Lung (tissue), 13 donors: Measurements from ENCODE around the gene RPP25L. TPM values are rescaled to one million over a fixed set of nuclear protein-coding genes. Genes with fewer than 3 reads are reported as not detected.
A peak's percentile ranks its signal among the peaks of the same experiment; 100 is the strongest.

Experiments
- ATAC-seq: fragments of 200-7000 bp; cut with Tn5 transposase; one replicate; pipeline ENCODE4 v1.9.1; 2020; ENCODE audit warnings: moderate number of reproducible peaks; ENCODE audit not compliant: insufficient read depth, low FRiP score
- DNase-seq, 3 donors: peaks; one replicate each; pipeline ENCODE4 v3.0.0-alpha.2; 2013 to 2017
- H3K27ac ChIP-seq, 2 donors: one replicate each; pipeline ENCODE4 v1.5.1; 2013; ENCODE audit warnings: mild to moderate bottlenecking in 2 of 2, moderate library complexity in 2 of 2, control low read depth in 1 of 2, inconsistent platforms in 1 of 2, low read depth in 1 of 2, low read length in 1 of 2
- H3K27me3 ChIP-seq, 3 donors: one replicate each; pipeline ENCODE4 v1.5.1; 2013; ENCODE audit warnings: low read length in 2 of 3; ENCODE audit not compliant: control insufficient read depth in 3 of 3, insufficient read depth in 3 of 3
- H3K36me3 ChIP-seq, 4 donors: one replicate each; pipeline ENCODE4 v1.5.1; 2013; ENCODE audit warnings: low read length in 4 of 4, mild to moderate bottlenecking in 1 of 4, moderate library complexity in 1 of 4; ENCODE audit not compliant: control insufficient read depth in 4 of 4, insufficient read depth in 4 of 4
- H3K4me1 ChIP-seq, 5 donors: one replicate each; pipeline ENCODE4 v1.5.1; 2013; ENCODE audit warnings: low read length in 5 of 5, mild to moderate bottlenecking in 2 of 5, moderate library complexity in 1 of 5; ENCODE audit not compliant: control insufficient read depth in 5 of 5, insufficient read depth in 5 of 5
- H3K4me3 ChIP-seq: one replicate; pipeline ENCODE4 v1.5.1; 2013; ENCODE audit warnings: mild to moderate bottlenecking, control low read depth, moderate library complexity
- H3K9ac ChIP-seq, 2 donors: one replicate each; pipeline ENCODE4 v1.5.1; 2013; ENCODE audit warnings: low read length in 2 of 2, control low read depth in 1 of 2; ENCODE audit not compliant: insufficient read depth in 1 of 2
- H3K9me3 ChIP-seq, 4 donors: one replicate each; pipeline ENCODE4 v1.5.1; 2013; ENCODE audit warnings: low read length in 3 of 4, mild to moderate bottlenecking in 1 of 4, moderate library complexity in 1 of 4; ENCODE audit not compliant: control insufficient read depth in 4 of 4, insufficient read depth in 3 of 4
- WGBS, 2 donors: extraction: QIAGEN DNeasy Blood & Tissue Kit; methylation state at CpG; one replicate each; pipeline ENCODE4 v1.1.7; 2013; 5-methylcytosine and 5-hydroxymethylcytosine counted together
- polyA plus RNA-seq, 2 donors: library from polyadenylated mRNA; stranded (reverse); fragments of 200-250 nt; gene quantifications; one replicate each; pipeline ENCODE4 v1.2.1, GENCODE V29; 2013
- small RNA-seq: library from RNA; depleted of rRNA; stranded (forward); fragments of <200 nt; gene quantifications from one replicate; pipeline ENCODE3, GENCODE V24; 2014; ENCODE audit warnings: low replicate concordance
- total RNA-seq, 2 donors: library from RNA; depleted of rRNA in 1 of 2; stranded (reverse); fragments of >200 nt in 1 of 2; gene quantifications; one replicate each; pipeline ENCODE4 v1.2.1, GENCODE V29; 2014 to 2021
- TF ChIP-seq, protein P1 (sequence below): IDR thresholded peaks from 2 replicates; pipeline ENCODE4 v1.5.1; 2012; ENCODE audit warnings: mild to moderate bottlenecking; ENCODE audit errors: control extremely low read depth, extremely low read depth
- donor health status: control.
- donor health status: control.
- donor health status: Bipolar disorder and iron deficiency.
- donor health status: healthy.
- donor health status: DM: yes; HTN: yes; CAD: no.

RPP25L gene
- total and polyA plus RNA-seq, 4 donors, result 17.0 to 32.6 (median 25.7) TPM

DNA sequence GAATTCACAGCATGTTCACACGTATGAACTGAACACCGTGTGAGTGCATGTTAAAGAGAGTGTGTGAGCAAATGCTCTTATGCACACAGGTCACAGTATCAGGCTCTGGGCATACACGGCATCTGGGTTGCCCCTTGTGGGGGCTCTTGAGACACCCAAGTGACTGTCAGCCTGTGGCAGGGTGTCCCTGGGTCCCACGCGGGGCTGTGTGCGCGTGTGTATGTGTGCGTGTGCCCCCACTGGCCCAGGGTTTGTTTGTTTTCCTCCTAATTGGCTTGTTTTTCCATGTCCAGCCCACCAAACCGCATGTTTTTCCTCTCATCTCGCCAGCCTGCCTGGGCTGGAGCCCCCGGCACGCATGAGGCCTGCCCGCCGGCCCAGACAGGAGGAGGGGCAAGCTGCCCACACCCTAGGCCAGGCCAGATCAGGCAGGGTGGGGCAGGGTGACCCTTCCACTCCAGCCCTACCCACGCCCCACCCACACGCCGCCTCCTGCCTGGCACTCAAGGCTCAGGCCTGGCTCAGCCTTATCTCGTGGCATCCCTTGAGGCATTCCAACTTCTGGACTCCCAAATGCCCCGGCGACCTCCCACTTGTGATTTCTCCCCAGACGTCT, 51.2 kb downstream of the RPP25L start:
- ATAC-seq, result no peak
- DNase-seq, result peak in 2 of 3 donors; percentile 34 to 60
- no peak overlapping the region for H3K27ac ChIP-seq
- WGBS, 2 donors, result 53 to 74% methylated on average over 21 of the region's 21 CpGs
- TF ChIP-seq, protein P1, sequence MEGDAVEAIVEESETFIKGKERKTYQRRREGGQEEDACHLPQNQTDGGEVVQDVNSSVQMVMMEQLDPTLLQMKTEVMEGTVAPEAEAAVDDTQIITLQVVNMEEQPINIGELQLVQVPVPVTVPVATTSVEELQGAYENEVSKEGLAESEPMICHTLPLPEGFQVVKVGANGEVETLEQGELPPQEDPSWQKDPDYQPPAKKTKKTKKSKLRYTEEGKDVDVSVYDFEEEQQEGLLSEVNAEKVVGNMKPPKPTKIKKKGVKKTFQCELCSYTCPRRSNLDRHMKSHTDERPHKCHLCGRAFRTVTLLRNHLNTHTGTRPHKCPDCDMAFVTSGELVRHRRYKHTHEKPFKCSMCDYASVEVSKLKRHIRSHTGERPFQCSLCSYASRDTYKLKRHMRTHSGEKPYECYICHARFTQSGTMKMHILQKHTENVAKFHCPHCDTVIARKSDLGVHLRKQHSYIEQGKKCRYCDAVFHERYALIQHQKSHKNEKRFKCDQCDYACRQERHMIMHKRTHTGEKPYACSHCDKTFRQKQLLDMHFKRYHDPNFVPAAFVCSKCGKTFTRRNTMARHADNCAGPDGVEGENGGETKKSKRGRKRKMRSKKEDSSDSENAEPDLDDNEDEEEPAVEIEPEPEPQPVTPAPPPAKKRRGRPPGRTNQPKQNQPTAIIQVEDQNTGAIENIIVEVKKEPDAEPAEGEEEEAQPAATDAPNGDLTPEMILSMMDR, result no peak
- H3K27me3 ChIP-seq, result peaks cover 0 to 27% (median 0%) of the 10 kb centered on the region in 3 donors
- peaks cover 0 to 30% (median 15%) of the 10 kb centered on the region in 5 donors for H3K4me1 ChIP-seq
- peaks cover 0 to 7% (median 2%) of the 10 kb centered on the region in 4 donors for H3K9me3 ChIP-seq
- no peak overlapping the region for H3K4me3 ChIP-seq
- H3K36me3 ChIP-seq, result peaks cover 0 to 24% (median 9%) of the 10 kb centered on the region in 4 donors
- no peak overlapping the region for H3K9ac ChIP-seq

Small RNA genes within 50 kb of the gene (small RNA-seq; reads per million reads assigned to genes)
- gene CCL27, result not detected

Other genes with a start within 250 kb of the RPP25L start
- 10 to 100 TPM in 1 of 2 donors, 1 to 10 TPM in 1; 6.6 to 12.2 TPM for gene MYORG, start 235.2 kb downstream of the RPP25L start, total RNA-seq
- 1 to 10 TPM; 1.4 to 3.1 TPM for gene MYORG, start 235.2 kb downstream of the RPP25L start, polyA plus RNA-seq
- 10 to 100 TPM in 1 of 2 donors, 1 to 10 TPM in 1; 8.5 to 28.3 TPM for gene FAM219A, start 153.5 kb downstream of the RPP25L start, total RNA-seq
- 10 to 100 TPM; 10.3 to 16.4 TPM for gene FAM219A, start 153.5 kb downstream of the RPP25L start, polyA plus RNA-seq
- 10 to 100 TPM; 12.8 to 26.2 TPM for gene DNAI1, start 153.3 kb downstream of the RPP25L start, total RNA-seq
- 1 to 10 TPM; 4.6 to 5.6 TPM for gene DNAI1, start 153.3 kb downstream of the RPP25L start, polyA plus RNA-seq
- under 1 TPM; 0.55 to 0.85 TPM for gene ENHO, start 89.1 kb downstream of the RPP25L start, total RNA-seq
- 1 to 10 TPM in 1 of 2 donors, under 1 TPM in 1; 0.29 to 1.4 TPM for gene ENHO, start 89.1 kb downstream of the RPP25L start, polyA plus RNA-seq
- 1 to 10 TPM; 1.8 to 3.3 TPM for gene CNTFR, start 22.4 kb downstream of the RPP25L start, total RNA-seq
- under 1 TPM; 0.42 to 0.89 TPM for gene CNTFR, start 22.4 kb downstream of the RPP25L start, polyA plus RNA-seq
- gene DCTN3, start 8.4 kb upstream of the RPP25L start, total RNA-seq, result 10 to 100 TPM; 39.8 to 86.3 TPM
- gene DCTN3, start 8.4 kb upstream of the RPP25L start, polyA plus RNA-seq, result 10 to 100 TPM; 66.0 to 74.6 TPM
- gene ARID3C, start 17.0 kb upstream of the RPP25L start, total RNA-seq, result not detected
- gene ARID3C, start 17.0 kb upstream of the RPP25L start, polyA plus RNA-seq, result not detected
- 10 to 100 TPM; 26.0 to 64.1 TPM for gene SIGMAR1, start 25.7 kb upstream of the RPP25L start, total RNA-seq
- gene SIGMAR1, start 25.7 kb upstream of the RPP25L start, polyA plus RNA-seq, result 10 to 100 TPM; 62.5 to 72.0 TPM
- gene GALT, start 34.6 kb upstream of the RPP25L start, total RNA-seq, result 10 to 100 TPM; 44.1 to 53.0 TPM
- gene GALT, start 34.6 kb upstream of the RPP25L start, polyA plus RNA-seq, result 10 to 100 TPM; 23.9 to 38.7 TPM
- gene IL11RA, start 40.1 kb upstream of the RPP25L start, total RNA-seq, result 10 to 100 TPM; 14.5 to 30.5 TPM
- gene IL11RA, start 40.1 kb upstream of the RPP25L start, polyA plus RNA-seq, result 10 to 100 TPM in 1 of 2 donors, 1 to 10 TPM in 1; 5.5 to 10.7 TPM
- under 1 TPM in 1 of 2 donors, not detected in 1; 0.55 TPM for gene CCL27, start 50.6 kb upstream of the RPP25L start, total RNA-seq
- gene CCL27, start 50.6 kb upstream of the RPP25L start, polyA plus RNA-seq, result under 1 TPM in 1 of 2 donors, not detected in 1; 0.05 TPM
- 10 to 100 TPM; 19.9 to 33.2 TPM for gene CCL19, start 79.2 kb upstream of the RPP25L start, total RNA-seq
- 10 to 100 TPM in 1 of 2 donors, 1 to 10 TPM in 1; 6.5 to 81.5 TPM for gene CCL19, start 79.2 kb upstream of the RPP25L start, polyA plus RNA-seq
- 100 to 1,000 TPM in 1 of 2 donors, 10 to 100 TPM in 1; 67.3 to 473 TPM for gene CCL21, start 98.0 kb upstream of the RPP25L start, total RNA-seq
- 100 to 1,000 TPM; 140 to 223 TPM for gene CCL21, start 98.0 kb upstream of the RPP25L start, polyA plus RNA-seq